GM12875 (cell line): ENCODE measurements around the gene AMIGO2.

Experiments
- H3K4me3 ChIP-seq: one replicate; pipeline ENCODE4 v1.5.1; 2011; ENCODE audit warnings: low read depth, low read length, control low read depth
- CTCF ChIP-seq: IDR thresholded peaks from 2 replicates; pipeline ENCODE4 v1.5.1; 2011; ENCODE audit warnings: low read depth, mild to moderate bottlenecking, control low read depth, inconsistent platforms, low read length, moderate library complexity, borderline replicate concordance; ENCODE audit not compliant: insufficient read depth

Gene AMIGO2

GRCh38 chr12:47073951-47074350 is 5.8 kb downstream of the AMIGO2 start:
- TF ChIP-seq CTCF: no peak

GRCh38 chr12:47071241-47071852 is 8.4 kb downstream of the AMIGO2 start:
- H3K4me3 ChIP-seq: no peak overlapping the region
- peak; percentile 45; the same call in 1 of the 2 replicates for TF ChIP-seq CTCF

More at GRCh38 chr12:47073951-47074350, 5.8 kb downstream of the AMIGO2 start:
- no peak overlapping the region for H3K4me3 ChIP-seq

GRCh38 chr12:47070310-47070709 is 9.4 kb downstream of the AMIGO2 start:
- H3K4me3 ChIP-seq: no peak overlapping the region
- no peak for TF ChIP-seq CTCF

DNA sequence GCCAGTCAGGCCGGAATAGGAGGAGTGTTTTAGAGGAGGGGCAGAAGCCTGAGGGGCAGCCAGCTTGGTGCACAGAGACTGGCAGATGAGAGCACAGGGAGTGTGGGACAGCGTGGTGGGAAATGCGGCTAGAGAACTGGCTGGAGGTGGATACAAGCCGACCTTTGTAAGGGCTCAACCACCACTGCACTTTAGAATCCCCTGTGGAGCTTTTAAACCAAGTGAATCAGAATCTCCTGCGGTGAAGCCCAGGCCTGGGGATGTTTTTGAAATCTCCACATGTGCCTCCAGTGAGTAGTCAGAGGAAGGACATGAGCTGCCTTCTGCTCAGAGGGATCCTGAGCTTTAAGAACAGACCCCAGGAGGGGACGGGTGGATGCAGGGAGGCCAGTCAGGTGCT is 11.2 kb downstream of the AMIGO2 start:
- TF ChIP-seq CTCF: no peak
- no peak overlapping the region for H3K4me3 ChIP-seq

DNA sequence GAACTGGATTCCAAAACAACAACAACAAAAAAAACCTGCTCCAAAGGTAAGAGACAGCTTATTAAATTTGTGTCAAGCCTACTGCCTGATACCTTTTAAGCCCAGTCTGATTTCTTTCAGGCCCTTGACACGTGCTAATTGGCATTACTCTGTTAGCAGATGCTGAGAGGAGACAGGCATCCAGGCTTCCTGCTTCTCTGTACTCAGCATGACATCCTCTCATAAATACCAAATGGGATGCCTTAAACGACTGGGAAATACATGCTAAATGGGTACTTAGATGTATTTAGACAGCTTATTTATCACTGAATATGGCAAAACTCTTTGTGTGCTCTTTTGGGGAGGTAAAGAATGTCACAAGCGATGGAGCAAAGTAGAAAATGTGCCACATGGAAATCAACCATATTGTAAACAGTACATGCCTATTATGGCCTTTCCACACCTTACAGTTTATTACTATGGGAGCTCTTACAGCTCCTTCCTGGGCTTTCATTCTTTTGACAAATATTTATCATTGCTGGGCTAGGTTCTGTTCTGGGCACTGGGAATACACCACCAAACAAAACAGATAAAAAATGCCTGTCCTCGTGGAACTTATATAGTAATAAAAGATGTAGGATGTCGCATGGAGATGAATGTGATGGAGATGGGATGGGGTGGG is 11.9 kb downstream of the AMIGO2 start:
- TF ChIP-seq CTCF: no peak
- no peak overlapping the region for H3K4me3 ChIP-seq

DNA sequence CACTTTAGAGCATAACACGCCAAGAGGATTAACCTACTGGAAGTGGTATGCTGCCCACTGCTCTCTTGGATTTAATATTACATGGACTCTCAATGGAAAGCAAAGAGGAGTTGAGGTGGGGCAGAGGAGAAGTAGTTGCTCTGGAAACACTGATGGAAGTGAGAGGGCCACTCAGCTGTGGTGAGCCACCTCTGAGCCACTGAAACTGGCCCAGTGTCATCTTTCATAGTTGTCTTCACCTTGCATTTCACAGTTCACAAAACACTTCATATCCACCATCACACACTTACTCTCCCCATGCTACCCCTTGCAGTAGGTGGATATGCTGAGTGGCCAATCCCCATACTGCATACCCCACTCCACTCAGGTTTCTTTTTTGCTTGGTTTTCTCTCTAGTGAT is 12.6 kb downstream of the AMIGO2 start:
- no peak for TF ChIP-seq CTCF
- H3K4me3 ChIP-seq: no peak overlapping the region

GRCh38 chr12:47066278-47067025 is 13.3 kb downstream of the AMIGO2 start:
- TF ChIP-seq CTCF: no peak
- no peak overlapping the region for H3K4me3 ChIP-seq
